Measurements from ENCODE around the gene RNF224. TPM values are rescaled to one million over a fixed set of nuclear protein-coding genes. Genes with fewer than 3 reads are reported as not detected.

RNF224 gene
- total RNA-seq, 1 donor = not detected

GRCh38 chr9:137225699-137226331 lies 1.5 kb upstream of the RNF224 start:
- DNase-seq (ENCODE audit: low read depth in 2 of 3, low spot score in 2 of 3) = no peak

- DNase-seq (ENCODE audit: low read depth in 2 of 3, low spot score in 2 of 3) = no peak
These were observed 806 bp upstream of the RNF224 start for GRCh38 chr9:137226338-137227053.

- no peak for DNase-seq (ENCODE audit: low read depth in 2 of 3, low spot score in 2 of 3)
These were observed 677 bp downstream of the RNF224 start for GRCh38 chr9:137227853-137228505.

- no peak for DNase-seq (ENCODE audit: low read depth in 2 of 3, low spot score in 2 of 3)
These were observed 1.2 kb downstream of the RNF224 start for GRCh38 chr9:137228506-137228967.

- no peak for DNase-seq (ENCODE audit: low read depth in 2 of 3, low spot score in 2 of 3)
These were observed 1.9 kb downstream of the RNF224 start for GRCh38 chr9:137228968-137229896.

- DNase-seq (ENCODE audit: low read depth in 2 of 3, low spot score in 2 of 3) = no peak
These were observed 2.8 kb downstream of the RNF224 start for GRCh38 chr9:137229903-137230704.

- no peak for DNase-seq (ENCODE audit: low read depth in 2 of 3, low spot score in 2 of 3)
These were observed 3.5 kb downstream of the RNF224 start, which contains the start of gene SLC34A3 for GRCh38 chr9:137230705-137231371. Gene SLC34A3, plus strand, starts transcription at chr9:137230901. Its CDS starts 802 bp downstream, at chr9:137231703.

- no peak for DNase-seq (ENCODE audit: low read depth in 2 of 3, low spot score in 2 of 3)
These were observed 4.2 kb downstream of the RNF224 start for GRCh38 chr9:137231372-137232039.

GRCh38 chr9:137232101-137232500 lies 4.8 kb downstream of the RNF224 start:
- no peak for DNase-seq (ENCODE audit: low read depth in 2 of 3, low spot score in 2 of 3)

- DNase-seq (ENCODE audit: low read depth in 2 of 3, low spot score in 2 of 3) = no peak
These were observed 5.2 kb downstream of the RNF224 start for GRCh38 chr9:137232510-137232909.

- DNase-seq (ENCODE audit: low read depth in 2 of 3, low spot score in 2 of 3) = no peak
These were observed 6.1 kb downstream of the RNF224 start for GRCh38 chr9:137233143-137233980.

GRCh38 chr9:137234055-137234697 lies 6.9 kb downstream of the RNF224 start:
- DNase-seq (ENCODE audit: low read depth in 2 of 3, low spot score in 2 of 3) = no peak

- DNase-seq (ENCODE audit: low read depth in 2 of 3, low spot score in 2 of 3) = no peak
These were observed 7.6 kb downstream of the RNF224 start for GRCh38 chr9:137234758-137235423.

GRCh38 chr9:137235424-137236237 lies 8.3 kb downstream of the RNF224 start:
- no peak for DNase-seq (ENCODE audit: low read depth in 2 of 3, low spot score in 2 of 3)

- DNase-seq (ENCODE audit: low read depth in 2 of 3, low spot score in 2 of 3) = peak; percentile 82 to 94 (median 91)
These were observed 9.1 kb downstream of the RNF224 start for GRCh38 chr9:137236238-137236935.

Data from hematopoietic multipotent progenitor cell (in vitro differentiated cells).